Endodermal cell (in vitro differentiated cells): Measurements from ENCODE around the gene SMTN. TPM values are rescaled to one million over a fixed set of nuclear protein-coding genes. Genes with fewer than 3 reads are reported as not detected.
A peak's percentile ranks its signal among the peaks of the same experiment; 100 is the strongest.

Experiments used
- DNase-seq: peaks from one replicate; pipeline ENCODE4 v3.0.0-alpha.2; 2017
- H3K27ac ChIP-seq: 2 replicates; pipeline ENCODE4 v1.5.1; 2013; ENCODE audit warnings: mild to moderate bottlenecking, low read depth, low read length, moderate library complexity
- H3K27me3 ChIP-seq: 2 replicates; pipeline ENCODE4 v1.6.1; 2013; ENCODE audit warnings: mild to moderate bottlenecking, low read length, moderate library complexity; ENCODE audit not compliant: insufficient read depth, control insufficient read depth, poor library complexity, severe bottlenecking
- H3K36me3 ChIP-seq: 2 replicates; pipeline ENCODE4 v1.7.0; 2013; ENCODE audit warnings: mild to moderate bottlenecking, low read length, moderate library complexity; ENCODE audit not compliant: control insufficient read depth, insufficient read depth
- H3K4me1 ChIP-seq: one replicate; pipeline ENCODE4 v1.7.0; 2013; ENCODE audit warnings: low read length; ENCODE audit not compliant: control insufficient read depth, insufficient read depth
- H3K4me3 ChIP-seq: 2 replicates; pipeline ENCODE4 v1.5.1; 2013; ENCODE audit warnings: mild to moderate bottlenecking, low read length, moderate library complexity
- H3K9ac ChIP-seq: 2 replicates; pipeline ENCODE4 v1.6.1; 2013; ENCODE audit warnings: mild to moderate bottlenecking, low read length, moderate library complexity; ENCODE audit not compliant: poor library complexity, severe bottlenecking; ENCODE audit errors: extremely low read depth
- H3K9me3 ChIP-seq: 2 replicates; pipeline ENCODE4 v1.6.1; 2013; ENCODE audit warnings: mild to moderate bottlenecking, low read length, moderate library complexity; ENCODE audit not compliant: control insufficient read depth
- H3K27ac Mint-ChIP-seq: 2 replicates; pipeline ENCODE4 v1.8.0; 2020; ENCODE audit warnings: mixed read lengths
- H3K27me3 Mint-ChIP-seq: 2 replicates; pipeline ENCODE4 v1.8.0; 2021; ENCODE audit warnings: mild to moderate bottlenecking, mixed read lengths; ENCODE audit not compliant: insufficient read depth
- H3K36me3 Mint-ChIP-seq: 2 replicates; pipeline ENCODE4 v1.8.0; 2020; ENCODE audit warnings: low read depth, mixed read lengths
- H3K4me1 Mint-ChIP-seq: 2 replicates; pipeline ENCODE4 v1.8.0; 2020; ENCODE audit warnings: mixed read lengths
- H3K4me3 Mint-ChIP-seq: 2 replicates; pipeline ENCODE4 v1.8.0; 2020; ENCODE audit warnings: mild to moderate bottlenecking, moderate library complexity, mixed read lengths
- H3K9me3 Mint-ChIP-seq: 2 replicates; pipeline ENCODE4 v1.8.0; 2020; ENCODE audit warnings: mild to moderate bottlenecking, mixed read lengths
- WGBS, 2 experiments: methylation state at CpG; one replicate each; pipeline versions ENCODE4 v1.1.5 to v1.1.7; 2013; ENCODE audit warnings: missing lambda C conversion rate in 2 of 2, mixed read lengths in 1 of 2; ENCODE audit not compliant: insufficient coverage in 1 of 2, insufficient read length in 1 of 2; 5-methylcytosine and 5-hydroxymethylcytosine counted together
- total RNA-seq, 2 donors: library from RNA; stranded (reverse); fragmentation: NEBNext Ultra II Directional in 1 of 2; extraction: Animal tissue kit (Norgen Biotek cat#: 25700) in 1 of 2; gene quantifications; 2 replicates in 1 of 2; 3 replicates in 1 of 2; pipeline ENCODE4 v1.2.1, GENCODE V29; 2021
- TF ChIP-seq, protein P1 (sequence below): fragments of 200-600 bp; sonication (generic); conservative IDR thresholded peaks from 2 replicates; pipeline ENCODE4 v1.5.0; 2021; ENCODE audit warnings: antibody characterized with exemption, mild to moderate bottlenecking

Gene SMTN
- total RNA-seq, 2 donors from 2014 or later: 23.6 to 35.8 TPM

DNA sequence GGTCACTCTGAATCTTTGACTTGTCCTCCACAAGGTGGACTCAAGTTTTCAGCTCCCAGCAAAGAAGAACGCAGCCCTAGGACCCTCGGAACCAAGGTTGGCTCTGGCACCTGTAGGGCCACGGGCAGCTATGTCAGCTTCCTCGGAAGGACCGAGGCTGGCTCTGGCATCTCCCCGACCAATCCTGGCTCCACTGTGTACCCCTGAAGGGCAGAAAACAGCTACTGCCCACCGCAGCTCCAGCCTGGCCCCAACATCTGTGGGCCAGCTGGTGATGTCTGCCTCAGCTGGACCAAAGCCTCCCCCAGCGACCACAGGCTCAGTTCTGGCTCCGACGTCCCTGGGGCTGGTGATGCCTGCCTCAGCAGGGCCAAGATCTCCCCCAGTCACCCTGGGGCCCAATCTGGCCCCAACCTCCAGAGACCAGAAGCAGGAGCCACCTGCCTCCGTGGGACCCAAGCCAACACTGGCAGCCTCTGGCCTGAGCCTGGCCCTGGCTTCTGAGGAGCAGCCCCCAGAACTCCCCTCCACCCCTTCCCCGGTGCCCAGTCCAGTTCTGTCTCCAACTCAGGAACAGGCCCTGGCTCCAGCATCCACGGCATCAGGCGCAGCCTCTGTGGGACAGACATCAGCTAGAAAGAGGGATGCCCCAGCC is 43.8 kb downstream of the SMTN start:
- no peak overlapping the region for H3K27ac ChIP-seq
- H3K4me3 ChIP-seq: no peak overlapping the region
- Mint-ChIP-seq H3K27me3 (peaks cover 7% of the 10 kb centered on the region), H3K27ac (no peak overlapping the region), H3K4me3 (no peak overlapping the region), H3K36me3 (no peaks in the 10 kb centered on the region), H3K9me3 (no peaks in the 10 kb centered on the region), H3K4me1 (no peaks in the 10 kb centered on the region)
- no peak overlapping the region for H3K9ac ChIP-seq
- TF ChIP-seq, protein P1, sequence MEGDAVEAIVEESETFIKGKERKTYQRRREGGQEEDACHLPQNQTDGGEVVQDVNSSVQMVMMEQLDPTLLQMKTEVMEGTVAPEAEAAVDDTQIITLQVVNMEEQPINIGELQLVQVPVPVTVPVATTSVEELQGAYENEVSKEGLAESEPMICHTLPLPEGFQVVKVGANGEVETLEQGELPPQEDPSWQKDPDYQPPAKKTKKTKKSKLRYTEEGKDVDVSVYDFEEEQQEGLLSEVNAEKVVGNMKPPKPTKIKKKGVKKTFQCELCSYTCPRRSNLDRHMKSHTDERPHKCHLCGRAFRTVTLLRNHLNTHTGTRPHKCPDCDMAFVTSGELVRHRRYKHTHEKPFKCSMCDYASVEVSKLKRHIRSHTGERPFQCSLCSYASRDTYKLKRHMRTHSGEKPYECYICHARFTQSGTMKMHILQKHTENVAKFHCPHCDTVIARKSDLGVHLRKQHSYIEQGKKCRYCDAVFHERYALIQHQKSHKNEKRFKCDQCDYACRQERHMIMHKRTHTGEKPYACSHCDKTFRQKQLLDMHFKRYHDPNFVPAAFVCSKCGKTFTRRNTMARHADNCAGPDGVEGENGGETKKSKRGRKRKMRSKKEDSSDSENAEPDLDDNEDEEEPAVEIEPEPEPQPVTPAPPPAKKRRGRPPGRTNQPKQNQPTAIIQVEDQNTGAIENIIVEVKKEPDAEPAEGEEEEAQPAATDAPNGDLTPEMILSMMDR: no peak
- no peaks in the 10 kb centered on the region for H3K9me3 ChIP-seq
- WGBS, 2 experiments: 80 to 89% methylated on average over 10 to 14 of the region's 14 CpGs
- peak; percentile 39 for DNase-seq
- H3K27me3 ChIP-seq: no peaks in the 10 kb centered on the region
- no peaks in the 10 kb centered on the region for H3K36me3 ChIP-seq
- no peaks in the 10 kb centered on the region for H3K4me1 ChIP-seq

DNA sequence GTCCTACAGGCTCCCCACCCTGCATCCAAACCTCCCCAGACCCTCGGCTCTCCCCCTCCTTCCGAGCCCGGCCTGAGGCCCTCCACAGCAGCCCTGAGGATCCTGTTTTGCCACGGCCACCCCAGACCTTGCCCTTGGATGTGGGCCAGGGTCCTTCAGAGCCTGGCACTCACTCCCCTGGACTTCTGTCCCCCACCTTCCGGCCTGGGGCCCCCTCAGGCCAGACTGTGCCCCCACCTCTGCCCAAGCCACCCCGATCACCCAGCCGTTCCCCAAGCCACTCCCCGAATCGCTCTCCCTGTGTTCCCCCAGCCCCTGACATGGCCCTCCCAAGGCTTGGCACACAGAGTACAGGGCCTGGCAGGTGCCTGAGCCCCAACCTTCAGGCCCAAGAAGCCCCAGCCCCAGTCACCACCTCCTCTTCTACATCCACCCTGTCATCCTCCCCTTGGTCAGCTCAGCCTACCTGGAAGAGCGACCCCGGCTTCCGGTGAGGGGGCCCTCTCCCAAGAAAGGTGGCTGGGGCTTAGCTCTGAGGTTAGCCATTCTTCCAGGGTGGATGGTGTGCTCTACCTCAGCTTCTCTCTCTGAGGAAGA is 44.5 kb downstream of the SMTN start:
- Mint-ChIP-seq H3K27ac (no peak overlapping the region), H3K4me3 (no peak overlapping the region), H3K9me3 (no peaks in the 10 kb centered on the region), H3K4me1 (no peaks in the 10 kb centered on the region), H3K27me3 (peaks cover 5% of the 10 kb centered on the region), H3K36me3 (no peaks in the 10 kb centered on the region)
- no peaks in the 10 kb centered on the region for H3K27me3 ChIP-seq
- 88 to 100% methylated on average over 4 to 12 of the region's 12 CpGs for WGBS, 2 experiments
- H3K9me3 ChIP-seq: no peaks in the 10 kb centered on the region
- H3K4me3 ChIP-seq: no peak overlapping the region
- no peak overlapping the region for H3K27ac ChIP-seq
- H3K36me3 ChIP-seq: no peaks in the 10 kb centered on the region
- H3K4me1 ChIP-seq: no peaks in the 10 kb centered on the region
- no peak overlapping the region for H3K9ac ChIP-seq
- TF ChIP-seq, protein P1: no peak
- peak; percentile 46 for DNase-seq

DNA sequence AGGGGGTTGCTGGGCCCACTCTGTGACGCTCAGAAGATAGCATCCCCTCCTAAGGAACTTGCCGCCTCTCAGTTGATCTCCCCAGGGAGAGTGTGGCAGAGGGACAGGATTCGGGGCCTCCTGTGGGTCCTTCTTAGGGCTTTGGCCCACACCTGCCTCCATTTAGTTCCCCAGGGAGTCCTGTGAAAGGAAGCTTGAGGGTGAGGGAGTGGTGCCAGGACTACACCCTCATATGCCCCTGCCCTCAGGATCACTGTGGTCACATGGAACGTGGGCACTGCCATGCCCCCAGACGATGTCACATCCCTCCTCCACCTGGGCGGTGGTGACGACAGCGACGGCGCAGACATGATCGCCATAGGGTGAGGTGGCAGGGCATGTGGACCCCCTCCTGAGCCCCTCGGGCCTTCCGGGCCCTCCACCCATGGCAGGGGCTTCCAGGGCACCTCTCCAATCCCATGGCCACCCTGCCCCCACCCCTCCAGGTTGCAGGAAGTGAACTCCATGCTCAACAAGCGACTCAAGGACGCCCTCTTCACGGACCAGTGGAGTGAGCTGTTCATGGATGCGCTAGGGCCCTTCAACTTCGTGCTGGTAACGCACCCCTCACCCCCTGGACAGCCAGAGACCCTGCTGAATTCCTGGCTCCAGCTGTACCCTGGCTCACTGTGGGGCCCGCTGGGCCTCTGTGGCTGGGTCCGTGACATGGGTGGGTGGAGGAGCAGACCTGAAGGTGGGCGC is 45.2 kb downstream of the SMTN start:
- DNase-seq: peak; percentile 52

More for the DNA sequence above, 45.2 kb downstream of the SMTN start:
- WGBS, 2 experiments: 87 to 90% methylated on average over 3 to 22 of the region's 22 CpGs
- Histone ChIP-seq H3K27ac (no peak overlapping the region), H3K4me1 (no peaks in the 10 kb centered on the region), H3K36me3 (no peaks in the 10 kb centered on the region), H3K4me3 (no peak overlapping the region), H3K27me3 (no peaks in the 10 kb centered on the region), H3K9me3 (no peaks in the 10 kb centered on the region), H3K9ac (no peak overlapping the region)
- no peak overlapping the region for H3K27ac Mint-ChIP-seq
- H3K36me3 Mint-ChIP-seq: no peaks in the 10 kb centered on the region
- no peaks in the 10 kb centered on the region for H3K4me1 Mint-ChIP-seq
- H3K4me3 Mint-ChIP-seq: no peak overlapping the region
- TF ChIP-seq, protein P1: no peak
- H3K9me3 Mint-ChIP-seq: no peaks in the 10 kb centered on the region
- H3K27me3 Mint-ChIP-seq: peaks cover 5% of the 10 kb centered on the region
